Tibial nerve (tissue), 3 donors: ENCODE measurements around the gene COX4I1.

Source experiments
- EP300 ChIP-seq, 2 donors: sonication (generic); formaldehyde crosslinking; IDR thresholded peaks; one replicate each; pipeline ENCODE4 v1.6.1; 2017; ENCODE audit warnings: antibody characterized with exemption in 2 of 2, mild to moderate bottlenecking in 1 of 2
- POLR2A ChIP-seq, 2 donors: fragments of 450-650 bp; IDR thresholded peaks; one replicate each; pipeline ENCODE4 v1.6.1; 2017; ENCODE audit warnings: antibody characterized with exemption in 2 of 2, mild to moderate bottlenecking in 2 of 2, moderate library complexity in 2 of 2

GRCh38 chr16:85850344-85850880 lies 50.9 kb downstream of the COX4I1 start:
- TF ChIP-seq EP300 (IDR thresholded peaks at IDR 0.05) (no peak), POLR2A (IDR thresholded peaks at IDR 0.05) (no peak)
